Lung (tissue), 12 donors: ENCODE results near the gene RPP38. TPM values are rescaled to one million over a fixed set of nuclear protein-coding genes. Genes with fewer than 3 reads are reported as not detected.

ENCODE experiments used
- ATAC-seq: fragments of 200-7000 bp; cut with Tn5 transposase; one replicate; pipeline ENCODE4 v1.9.1; 2020; ENCODE audit warnings: moderate number of reproducible peaks; ENCODE audit not compliant: insufficient read depth, low FRiP score
- DNase-seq, 3 donors: peaks; one replicate each; pipeline ENCODE4 v3.0.0-alpha.2; 2013 to 2017
- H3K27ac ChIP-seq, 2 donors: one replicate each; pipeline ENCODE4 v1.5.1; 2013; ENCODE audit warnings: mild to moderate bottlenecking in 2 of 2, moderate library complexity in 2 of 2, control low read depth in 1 of 2, inconsistent platforms in 1 of 2, low read depth in 1 of 2, low read length in 1 of 2
- H3K27me3 ChIP-seq, 3 donors: one replicate each; pipeline ENCODE4 v1.5.1; 2013; ENCODE audit warnings: low read length in 2 of 3; ENCODE audit not compliant: control insufficient read depth in 3 of 3, insufficient read depth in 3 of 3
- H3K36me3 ChIP-seq, 4 donors: one replicate each; pipeline ENCODE4 v1.5.1; 2013; ENCODE audit warnings: low read length in 4 of 4, mild to moderate bottlenecking in 1 of 4, moderate library complexity in 1 of 4; ENCODE audit not compliant: control insufficient read depth in 4 of 4, insufficient read depth in 4 of 4
- H3K4me1 ChIP-seq, 5 donors: one replicate each; pipeline ENCODE4 v1.5.1; 2013; ENCODE audit warnings: low read length in 5 of 5, mild to moderate bottlenecking in 2 of 5, moderate library complexity in 1 of 5; ENCODE audit not compliant: control insufficient read depth in 5 of 5, insufficient read depth in 5 of 5
- H3K4me3 ChIP-seq: one replicate; pipeline ENCODE4 v1.5.1; 2013; ENCODE audit warnings: mild to moderate bottlenecking, control low read depth, moderate library complexity
- H3K9ac ChIP-seq, 2 donors: one replicate each; pipeline ENCODE4 v1.5.1; 2013; ENCODE audit warnings: low read length in 2 of 2, control low read depth in 1 of 2; ENCODE audit not compliant: insufficient read depth in 1 of 2
- H3K9me3 ChIP-seq, 4 donors: one replicate each; pipeline ENCODE4 v1.5.1; 2013; ENCODE audit warnings: low read length in 3 of 4, mild to moderate bottlenecking in 1 of 4, moderate library complexity in 1 of 4; ENCODE audit not compliant: control insufficient read depth in 4 of 4, insufficient read depth in 3 of 4
- CTCF ChIP-seq: IDR thresholded peaks from 2 replicates; pipeline ENCODE4 v1.5.1; 2012; ENCODE audit warnings: mild to moderate bottlenecking; ENCODE audit errors: control extremely low read depth, extremely low read depth
- WGBS, 2 donors: extraction: QIAGEN DNeasy Blood & Tissue Kit; methylation state at CpG; one replicate each; pipeline ENCODE4 v1.1.7; 2013; 5-methylcytosine and 5-hydroxymethylcytosine counted together
- polyA plus RNA-seq, 2 donors: library from polyadenylated mRNA; stranded (reverse); fragments of 200-250 nt; gene quantifications; one replicate each; pipeline ENCODE4 v1.2.1, GENCODE V29; 2013
- total RNA-seq, 2 donors: library from RNA; depleted of rRNA in 1 of 2; stranded (reverse); fragments of >200 nt in 1 of 2; gene quantifications; one replicate each; pipeline ENCODE4 v1.2.1, GENCODE V29; 2014 to 2021
- donor health status: control.
- donor health status: control.
- donor health status: Bipolar disorder and iron deficiency.
- donor health status: healthy.
- donor health status: DM: yes; HTN: yes; CAD: no.

RPP38 gene
- total and polyA plus RNA-seq, 4 donors: 10.2 to 25.5 (median 18.1) TPM

- Histone ChIP-seq H3K27me3 (no peaks in the 10 kb centered on the region), H3K9me3 (no peaks in the 10 kb centered on the region), H3K4me1 (peaks cover 0 to 17% (median 4%) of the 10 kb centered on the region in 5 donors), H3K27ac (no peak within 1 kb of the TSS), H3K4me3 (peak within 1 kb of the TSS; percentile 36), H3K36me3 (no peaks in the 10 kb centered on the region), H3K9ac (no peak within 1 kb of the TSS)
- peak; percentile 88 for ATAC-seq
- peak; percentile 1 for TF ChIP-seq CTCF
- DNase-seq: peak; percentile 82 to 89 (median 83)
- 7 to 8% methylated on average over 55 to 63 of the region's 63 CpGs for WGBS, 2 donors
Measured at GRCh38 chr10:15088428-15089261, 8.5 kb upstream of the RPP38 start, which contains the start of gene ACBD7. Gene ACBD7 (minus strand): TSS chr10:15088776. CDS start chr10:15088728, 48 bp downstream.

- H3K27me3 ChIP-seq: no peaks in the 10 kb centered on the region
- no peak overlapping the region for H3K9ac ChIP-seq
- peaks cover 0 to 8% (median 0%) of the 10 kb centered on the region in 5 donors for H3K4me1 ChIP-seq
- no peak overlapping the region for H3K4me3 ChIP-seq
- WGBS, 2 donors: 86 to 89% methylated on average over 5 of the region's 5 CpGs
- ATAC-seq (no peak), DNase-seq (no peak)
- H3K36me3 ChIP-seq: no peaks in the 10 kb centered on the region
- H3K9me3 ChIP-seq: no peaks in the 10 kb centered on the region
- TF ChIP-seq CTCF: no peak
- no peak overlapping the region for H3K27ac ChIP-seq
Measured at GRCh38 chr10:15091418-15091817, 5.7 kb upstream of the RPP38 start.

GRCh38 chr10:15092855-15093408 is 4.2 kb upstream of the RPP38 start:
- Histone ChIP-seq H3K36me3 (no peaks in the 10 kb centered on the region), H3K9ac (no peak overlapping the region), H3K9me3 (no peaks in the 10 kb centered on the region), H3K4me1 (peaks cover 0 to 9% (median 0%) of the 10 kb centered on the region in 5 donors), H3K27me3 (no peaks in the 10 kb centered on the region), H3K4me3 (no peak overlapping the region), H3K27ac (no peak overlapping the region)
- ATAC-seq (no peak), DNase-seq (no peak)
- 89 to 93% methylated on average over 16 of the region's 16 CpGs for WGBS, 2 donors
- TF ChIP-seq CTCF: no peak
